CD4-positive, alpha-beta T cell (primary cell): ENCODE measurements around the gene PER3. TPM values are rescaled to one million over a fixed set of nuclear protein-coding genes. Genes with fewer than 3 reads are reported as not detected.

Experiments
- ATAC-seq: fragments of 200-7000 bp; cut with Tn5 transposase; one replicate; pipeline ENCODE4 v1.10.0; 2022; ENCODE audit warnings: mild to moderate bottlenecking; ENCODE audit not compliant: poor library complexity
- CTCF ChIA-PET: fragments of 350-600 bp; sonication (Branson Sonifier 250); formaldehyde crosslinking; loops from one replicate; lab custom pipeline; 2021; ENCODE audit warnings: antibody characterized with exemption, inconsistent platforms; lab: Charles Lee
- POLR2A ChIA-PET: fragments of 350-600 bp; sonication (Branson Sonifier 250); formaldehyde crosslinking; loops from one replicate; lab custom pipeline; 2021; ENCODE audit warnings: antibody characterized with exemption, inconsistent platforms; lab: Charles Lee
- DNase-seq, 14 experiments: peaks; one replicate each; pipeline ENCODE4 v3.0.0-alpha.2; 2013 to 2020; ENCODE audit warnings: mixed read lengths in 2 of 14
- H3K27ac ChIP-seq, 2 donors: one replicate each; pipeline versions ENCODE4 v1.5.1 to v1.7.0; 2013; ENCODE audit warnings: low read length in 2 of 2, low read depth in 1 of 2, mild to moderate bottlenecking in 1 of 2
- H3K27me3 ChIP-seq, 2 experiments: 1 replicate in 1 of 2; 2 replicates in 1 of 2; pipeline versions ENCODE4 v1.6.1 to v1.7.0; 2013; ENCODE audit warnings: low read length in 2 of 2, control low read depth in 1 of 2, mild to moderate bottlenecking in 1 of 2, moderate library complexity in 1 of 2; ENCODE audit not compliant: insufficient read depth in 2 of 2, control insufficient read depth in 1 of 2
- H3K36me3 ChIP-seq: one replicate; pipeline ENCODE4 v1.6.1; 2013; ENCODE audit warnings: low read length, control low read depth; ENCODE audit not compliant: insufficient read depth
- H3K4me1 ChIP-seq: one replicate; pipeline ENCODE4 v1.6.1; 2013; ENCODE audit warnings: low read length, control low read depth; ENCODE audit not compliant: insufficient read depth
- H3K4me3 ChIP-seq: one replicate; pipeline ENCODE4 v1.5.1; 2013; ENCODE audit warnings: mild to moderate bottlenecking, low read length, moderate library complexity
- H3K9me3 ChIP-seq, 2 experiments: 1 replicate in 1 of 2; 2 replicates in 1 of 2; pipeline versions ENCODE4 v1.6.1 to v1.7.0; 2013; ENCODE audit warnings: low read length in 2 of 2, mild to moderate bottlenecking in 2 of 2, control low read depth in 1 of 2, moderate library complexity in 1 of 2; ENCODE audit not compliant: control insufficient read depth in 1 of 2, insufficient read depth in 1 of 2
- H3K27ac Mint-ChIP-seq: one replicate; pipeline ENCODE4 v1.8.0; 2020; ENCODE audit warnings: mixed read lengths
- H3K27me3 Mint-ChIP-seq: one replicate; pipeline ENCODE4 v1.8.0; 2021; ENCODE audit warnings: mixed read lengths
- H3K36me3 Mint-ChIP-seq: one replicate; pipeline ENCODE4 v1.8.0; 2021; ENCODE audit warnings: low read depth, mixed read lengths
- H3K4me1 Mint-ChIP-seq: one replicate; pipeline ENCODE4 v1.8.0; 2021; ENCODE audit warnings: low read depth, mixed read lengths
- H3K4me3 Mint-ChIP-seq: one replicate; pipeline ENCODE4 v1.8.0; 2020; ENCODE audit warnings: mild to moderate bottlenecking, mixed read lengths
- H3K9me3 Mint-ChIP-seq: one replicate; pipeline ENCODE4 v1.8.0; 2020; ENCODE audit warnings: mixed read lengths
- CTCF ChIP-seq: fragments of 200-600 bp; IDR thresholded peaks from one replicate; pipeline ENCODE4 v1.8.0; 2022; ENCODE audit warnings: antibody characterized with exemption, mild to moderate bottlenecking
- intact Hi-C, 2 experiments: fragments of 100-400 bp; cut with DNase I in 1 of 2; cut with micrococcal nuclease in 1 of 2; formaldehyde crosslinking; loops; one replicate each; pipeline versions ENCODE4 v1.15.1 to v1.9.0; 2023 to 2025; cut with DNase I, micrococcal nuclease
- total RNA-seq, 174 experiments: library from RNA in 2 of 174; stranded (reverse) in 2 of 174; gene quantifications; one replicate each; pipeline ENCODE4 v1.2.3 and lab custom pipeline; 2021 to 2026

PER3 gene
- total RNA-seq, 2 experiments from 2014 or later: 10.1 to 11.4 TPM

- Histone ChIP-seq H3K36me3 (peaks cover 19% of the 10 kb centered on the region), H3K27me3 (no peaks in the 10 kb centered on the region), H3K27ac (no peak overlapping the region), H3K4me1 (no peaks in the 10 kb centered on the region), H3K9me3 (peaks cover 0 to 14% of the 10 kb centered on the region in 2 experiments), H3K4me3 (no peak overlapping the region)
- no peak for ATAC-seq
- Mint-ChIP-seq H3K4me3 (no peak overlapping the region), H3K27me3 (no peaks in the 10 kb centered on the region), H3K4me1 (no peaks in the 10 kb centered on the region), H3K9me3 (peaks cover 11% of the 10 kb centered on the region), H3K36me3 (peaks cover 57% of the 10 kb centered on the region), H3K27ac (no peak overlapping the region)
- no peak for DNase-seq
- TF ChIP-seq CTCF: no peak
- CTCF ChIA-PET: no interaction called here
- intact Hi-C loops: no loop called here
- POLR2A ChIA-PET: no interaction called here
Measured at GRCh38 chr1:7813677-7814373, 29.7 kb downstream of the PER3 start.

DNA sequence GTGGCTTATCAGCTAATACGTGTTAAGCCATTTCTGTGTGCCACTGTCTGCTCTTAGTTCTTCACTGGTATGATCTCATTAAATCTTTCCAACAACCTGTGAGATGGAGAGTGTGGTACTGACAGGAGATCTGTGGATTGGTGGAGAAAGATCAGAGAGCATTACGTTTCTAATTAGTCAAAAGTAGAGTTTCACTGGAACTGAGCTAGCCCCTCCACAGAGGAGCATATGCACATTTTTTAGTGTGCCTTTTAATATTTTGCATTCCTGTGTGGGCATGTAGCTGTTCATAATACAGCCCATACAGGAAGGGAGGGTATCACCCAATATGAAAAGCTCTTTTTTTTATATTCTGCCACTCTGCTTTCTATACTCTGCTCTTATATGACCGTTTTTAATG lies 37.2 kb downstream of the PER3 start:
- ATAC-seq (no peak), DNase-seq (no peak)
- ChIA-PET POLR2A (no interaction called here), CTCF (interaction anchor here (0.5 to 1.0 kb wide), 2 partner anchors 13 to 237 kb away, joined by 3 read pairs; no protein-coding TSS in a partner anchor)
- H3K4me1 Mint-ChIP-seq: no peaks in the 10 kb centered on the region
- no peak for TF ChIP-seq CTCF
- Histone ChIP-seq H3K27me3 (no peaks in the 10 kb centered on the region), H3K36me3 (peaks cover 6% of the 10 kb centered on the region), H3K4me3 (no peak overlapping the region), H3K27ac (no peak overlapping the region), H3K9me3 (no peaks in the 10 kb centered on the region), H3K4me1 (no peaks in the 10 kb centered on the region)
- H3K27ac Mint-ChIP-seq: no peak overlapping the region
- intact Hi-C loops: no loop called here
- H3K36me3 Mint-ChIP-seq: peaks cover 48% of the 10 kb centered on the region
- no peaks in the 10 kb centered on the region for H3K27me3 Mint-ChIP-seq
- H3K4me3 Mint-ChIP-seq: no peak overlapping the region
- no peaks in the 10 kb centered on the region for H3K9me3 Mint-ChIP-seq

GRCh38 chr1:7824701-7825100 lies 40.6 kb downstream of the PER3 start:
- H3K4me3 Mint-ChIP-seq: no peak overlapping the region

More at GRCh38 chr1:7824701-7825100, 40.6 kb downstream of the PER3 start:
- no peaks in the 10 kb centered on the region for H3K9me3 Mint-ChIP-seq
- H3K27ac Mint-ChIP-seq: no peak overlapping the region
- H3K4me1 Mint-ChIP-seq: no peaks in the 10 kb centered on the region
- CTCF ChIA-PET: no interaction called here
- TF ChIP-seq CTCF: no peak
- Histone ChIP-seq H3K27ac (no peak overlapping the region), H3K27me3 (no peaks in the 10 kb centered on the region), H3K36me3 (peaks cover 10% of the 10 kb centered on the region), H3K4me1 (no peaks in the 10 kb centered on the region), H3K4me3 (no peak overlapping the region), H3K9me3 (no peaks in the 10 kb centered on the region)
- no peaks in the 10 kb centered on the region for H3K27me3 Mint-ChIP-seq
- POLR2A ChIA-PET: no interaction called here
- DNase-seq: no peak
- ATAC-seq: no peak
- intact Hi-C loops: no loop called here
- H3K36me3 Mint-ChIP-seq: peaks cover 67% of the 10 kb centered on the region
